Esophagus muscularis mucosa (tissue), 3 donors: ENCODE measurements around the gene EIF2S3.
"Not testable (repeated sequence)": the region's sequence is repeated elsewhere in the genome, so short reads cannot be mapped to it uniquely, and the experiment has no call there.

Source experiments
- CTCF ChIP-seq, 3 experiments: fragments of 200-600 bp in 2 of 3; fragments of 450-650 bp in 1 of 3; sonication (generic) in 2 of 3; IDR thresholded peaks; one replicate each; pipeline ENCODE4 v1.5.1; 2017 to 2019; ENCODE audit warnings: antibody characterized with exemption in 3 of 3, mild to moderate bottlenecking in 2 of 3, moderate library complexity in 1 of 3
- POLR2A ChIP-seq: fragments of 450-650 bp; IDR thresholded peaks from one replicate; pipeline ENCODE4 v1.6.1; 2017; ENCODE audit warnings: antibody characterized with exemption, moderate library complexity, mild to moderate bottlenecking, low read depth

- TF ChIP-seq CTCF (IDR thresholded peaks at IDR 0.05); POLR2A: not testable (repeated sequence)
These were observed 5.1 kb upstream of the EIF2S3 start for GRCh38 chrX:24049643-24050042.
